Measurements from ENCODE around the gene KCNE3. TPM values are rescaled to one million over a fixed set of nuclear protein-coding genes. Genes with fewer than 3 reads are reported as not detected.

The KCNE3 gene
- total RNA-seq, 1 donor from 2014 or later, result 1.2 TPM

Small RNA genes lying within 50 kb of the gene (small RNA-seq; reads per million reads assigned to genes)
- not detected for gene CYCSP27

Other genes with a start within 250 kb of the KCNE3 start
- gene P4HA3, start 155.9 kb downstream of the KCNE3 start, total RNA-seq, result 0.41 TPM
- 203 TPM for gene PGM2L1, start 69.1 kb downstream of the KCNE3 start, total RNA-seq
- gene LIPT2, start 26.2 kb upstream of the KCNE3 start, total RNA-seq, result 2.9 TPM
- gene POLD3, start 125.0 kb upstream of the KCNE3 start, total RNA-seq, result 15.9 TPM